ENCODE results near the gene XCR1. TPM values are rescaled to one million over a fixed set of nuclear protein-coding genes. Genes with fewer than 3 reads are reported as not detected.

Gene XCR1
- total and polyA plus RNA-seq, 2 donors (not counting 3 experiments of a cell fraction or from before 2014, with no cell fraction given) = not detected

DNA sequence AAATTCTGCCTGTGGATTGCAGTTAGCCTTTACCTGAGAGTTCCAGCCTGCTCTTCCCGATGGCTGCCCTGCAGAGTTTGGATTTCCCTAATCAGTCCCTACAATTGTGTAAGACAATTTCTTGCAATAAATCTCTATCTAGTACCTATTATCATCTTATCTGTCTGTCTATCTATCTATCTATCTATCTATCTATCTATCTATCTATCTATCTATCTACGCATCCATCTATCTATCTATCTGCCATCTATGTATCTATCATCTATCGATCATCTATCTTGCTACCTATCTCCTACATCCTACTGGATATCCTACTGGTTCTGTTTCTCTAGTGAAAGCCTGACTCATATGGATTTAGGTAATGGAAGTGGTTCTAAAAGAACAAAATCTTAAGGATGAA lies 30.4 kb upstream of the XCR1 start:
- no peak for DNase-seq (ENCODE audit: low read depth, low spot score)
- ChIA-PET POLR2A (no interaction called here), CTCF (no interaction called here)
- H3K9ac ChIP-seq (replicated peaks; ENCODE audit: extremely low read depth, insufficient read depth, low read length) = no peak overlapping the region
- no peak overlapping the region for H3K27ac ChIP-seq (ENCODE audit: insufficient read depth, low read depth, low read length)
- no peaks in the 10 kb centered on the region for H3K79me2 ChIP-seq (ENCODE audit: control insufficient read depth, insufficient read depth, low read length)
- no peaks in the 10 kb centered on the region for H3K9me1 ChIP-seq (replicated peaks; ENCODE audit: control insufficient read depth, extremely low read depth, insufficient read depth, low read length)
- BruUV-seq (replicated peaks) = no TSS peak
- no peak overlapping the region for H2AFZ ChIP-seq (ENCODE audit: low read depth, low read length)
- dilution Hi-C loops (cut with MboI; ENCODE audit: extremely low pct_ligation_motif_present, low sequenced_read_pairs) (no loop called here), intact Hi-C loops (cut with micrococcal nuclease) (no loop called here)
- no peak overlapping the region for H3K4me3 ChIP-seq (replicated peaks in 1 of 3; ENCODE audit: insufficient read depth in 1 of 3, low read depth in 1 of 3, low read length in 3 of 3)
- H3K4me1 ChIP-seq (ENCODE audit: control insufficient read depth, extremely low read depth, insufficient read depth, low read length) = no peaks in the 10 kb centered on the region
- no peaks in the 10 kb centered on the region for H3K9me3 ChIP-seq (replicated peaks; ENCODE audit: control insufficient read depth, insufficient read depth, low read length)
- TF ChIP-seq MYC (IDR thresholded peaks at IDR 0.05; ENCODE audit: low read depth, low read length) (no peak), FOS (IDR thresholded peaks at IDR 0.05; ENCODE audit: borderline replicate concordance, insufficient read depth, low read length) (no peak), JUN (IDR thresholded peaks at IDR 0.05; ENCODE audit: borderline replicate concordance, insufficient read depth, insufficient read length, low read depth) (no peak), EZH2 (IDR thresholded peaks at IDR 0.05; ENCODE audit: borderline replicate concordance, low read depth, low read length, severe bottlenecking) (no peak), POLR2AphosphoS5 (IDR thresholded peaks at IDR 0.05; ENCODE audit: insufficient read depth, low read depth, low read length) (no peak), POLR2A (IDR thresholded peaks at IDR 0.05; ENCODE audit: low read depth, low read length) (no peak), CTCF (IDR thresholded peaks at IDR 0.05; ENCODE audit: extremely low read depth in 1 of 2, insufficient read depth in 1 of 2, low read depth in 1 of 2, low read length in 2 of 2) (no peak), GATA2 (IDR thresholded peaks at IDR 0.05; ENCODE audit: insufficient read depth, insufficient read length, low read depth, low read length) (no peak)
- TF ChIP-seq, protein P1, sequence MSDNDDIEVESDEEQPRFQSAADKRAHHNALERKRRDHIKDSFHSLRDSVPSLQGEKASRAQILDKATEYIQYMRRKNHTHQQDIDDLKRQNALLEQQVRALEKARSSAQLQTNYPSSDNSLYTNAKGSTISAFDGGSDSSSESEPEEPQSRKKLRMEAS (IDR thresholded peaks at IDR 0.05; ENCODE audit: insufficient read depth, insufficient read length) = no peak
- peaks cover 0 to 5% of the 10 kb centered on the region in 2 experiments for H3K27me3 ChIP-seq (ENCODE audit: control insufficient read depth in 2 of 2, insufficient read depth in 2 of 2, low read length in 2 of 2)
- no peaks in the 10 kb centered on the region for H3K36me3 ChIP-seq (ENCODE audit: control insufficient read depth in 2 of 2, extremely low read depth in 1 of 2, insufficient read depth in 2 of 2, low read length in 2 of 2)
- no peaks in the 10 kb centered on the region for H4K20me1 ChIP-seq (replicated peaks; ENCODE audit: control insufficient read depth, extremely low read depth, insufficient read depth, low read length)
- no peak overlapping the region for H3K4me2 ChIP-seq (ENCODE audit: insufficient read depth, low read length)
- FAIRE-seq = no peak
